Measurements from ENCODE around the gene NABP2.

Gene NABP2

DNA sequence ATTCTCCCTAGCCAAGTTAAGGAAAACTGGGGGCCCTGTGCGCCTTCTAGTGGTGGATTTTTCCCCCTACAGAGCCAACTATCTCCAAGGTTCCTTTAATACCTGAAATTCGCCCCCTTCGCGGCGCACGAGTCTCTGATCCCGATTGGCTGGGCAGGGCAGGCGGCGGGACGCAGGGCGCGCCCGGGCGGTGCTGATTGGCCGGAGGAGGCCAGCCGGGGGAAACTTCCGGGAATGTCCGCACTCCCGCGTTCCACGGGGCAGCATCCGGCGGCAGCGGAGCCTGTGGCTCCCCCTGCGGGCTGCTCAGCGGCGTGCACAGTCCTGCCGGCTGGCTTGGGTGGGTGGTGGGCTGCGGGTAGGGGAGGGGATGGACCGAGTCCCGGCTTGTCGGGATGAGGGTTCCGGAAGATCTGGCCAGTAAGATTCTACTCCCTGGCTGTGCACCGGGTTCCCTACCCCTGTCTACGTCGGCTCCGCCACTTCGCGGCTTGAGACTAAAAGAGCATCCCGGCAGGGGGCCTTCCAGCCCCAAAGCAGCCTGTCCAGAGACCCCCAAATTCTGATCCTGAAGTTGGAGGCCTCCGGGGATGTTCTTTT, at the start of gene NABP2:
NABP2 (plus strand) TSS at position 241 of the 600 bp plus-strand sequence. CDS start 515 bp downstream, outside the sequence.
- TF ChIP-seq, protein P1, sequence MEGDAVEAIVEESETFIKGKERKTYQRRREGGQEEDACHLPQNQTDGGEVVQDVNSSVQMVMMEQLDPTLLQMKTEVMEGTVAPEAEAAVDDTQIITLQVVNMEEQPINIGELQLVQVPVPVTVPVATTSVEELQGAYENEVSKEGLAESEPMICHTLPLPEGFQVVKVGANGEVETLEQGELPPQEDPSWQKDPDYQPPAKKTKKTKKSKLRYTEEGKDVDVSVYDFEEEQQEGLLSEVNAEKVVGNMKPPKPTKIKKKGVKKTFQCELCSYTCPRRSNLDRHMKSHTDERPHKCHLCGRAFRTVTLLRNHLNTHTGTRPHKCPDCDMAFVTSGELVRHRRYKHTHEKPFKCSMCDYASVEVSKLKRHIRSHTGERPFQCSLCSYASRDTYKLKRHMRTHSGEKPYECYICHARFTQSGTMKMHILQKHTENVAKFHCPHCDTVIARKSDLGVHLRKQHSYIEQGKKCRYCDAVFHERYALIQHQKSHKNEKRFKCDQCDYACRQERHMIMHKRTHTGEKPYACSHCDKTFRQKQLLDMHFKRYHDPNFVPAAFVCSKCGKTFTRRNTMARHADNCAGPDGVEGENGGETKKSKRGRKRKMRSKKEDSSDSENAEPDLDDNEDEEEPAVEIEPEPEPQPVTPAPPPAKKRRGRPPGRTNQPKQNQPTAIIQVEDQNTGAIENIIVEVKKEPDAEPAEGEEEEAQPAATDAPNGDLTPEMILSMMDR (IDR thresholded peaks at IDR 0.05), result peak; percentile 96; the same call in 1 of the 2 replicates

DNA sequence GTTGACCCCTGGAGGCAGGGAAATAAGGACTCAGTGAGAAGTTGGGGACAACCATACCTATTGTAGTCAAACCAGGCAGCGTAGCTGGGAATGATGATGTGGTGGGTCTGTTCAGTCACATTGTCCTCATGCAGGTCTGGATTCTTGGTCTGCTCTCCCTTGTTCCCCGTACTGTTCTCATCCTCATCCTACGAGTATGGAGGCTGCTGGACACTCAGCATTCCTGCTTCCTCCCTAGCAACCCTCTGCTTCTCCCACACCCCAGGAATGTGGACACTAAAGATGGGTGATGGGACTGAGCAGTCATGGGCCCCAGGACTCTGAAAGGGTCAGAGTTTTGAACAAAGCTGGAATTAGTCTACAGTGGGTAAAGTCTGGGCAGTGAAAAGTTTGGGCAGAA, 45.8 kb upstream of the NABP2 start:
- TF ChIP-seq, protein P1 (IDR thresholded peaks at IDR 0.05), result no peak

DNA sequence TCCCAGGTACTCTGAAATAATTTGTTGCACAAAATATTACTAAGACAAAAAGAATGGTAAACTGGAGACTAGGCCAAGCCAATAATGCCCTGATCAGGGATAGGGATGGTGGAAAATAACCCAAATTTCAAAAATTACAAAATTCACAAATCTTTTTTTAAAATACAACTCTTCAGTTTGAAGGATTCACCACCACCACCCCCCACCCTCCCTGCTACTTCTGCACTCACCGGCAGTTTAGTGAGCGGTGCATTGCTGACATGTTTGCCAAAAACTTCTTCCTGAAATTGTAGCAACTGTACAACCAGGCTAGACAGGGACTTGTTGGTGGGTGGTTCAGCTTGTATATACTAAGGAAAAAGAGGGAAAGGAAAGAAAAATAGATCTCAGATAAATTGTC, 37.2 kb upstream of the NABP2 start:
- TF ChIP-seq, protein P1 (IDR thresholded peaks at IDR 0.05), result no peak

DNA sequence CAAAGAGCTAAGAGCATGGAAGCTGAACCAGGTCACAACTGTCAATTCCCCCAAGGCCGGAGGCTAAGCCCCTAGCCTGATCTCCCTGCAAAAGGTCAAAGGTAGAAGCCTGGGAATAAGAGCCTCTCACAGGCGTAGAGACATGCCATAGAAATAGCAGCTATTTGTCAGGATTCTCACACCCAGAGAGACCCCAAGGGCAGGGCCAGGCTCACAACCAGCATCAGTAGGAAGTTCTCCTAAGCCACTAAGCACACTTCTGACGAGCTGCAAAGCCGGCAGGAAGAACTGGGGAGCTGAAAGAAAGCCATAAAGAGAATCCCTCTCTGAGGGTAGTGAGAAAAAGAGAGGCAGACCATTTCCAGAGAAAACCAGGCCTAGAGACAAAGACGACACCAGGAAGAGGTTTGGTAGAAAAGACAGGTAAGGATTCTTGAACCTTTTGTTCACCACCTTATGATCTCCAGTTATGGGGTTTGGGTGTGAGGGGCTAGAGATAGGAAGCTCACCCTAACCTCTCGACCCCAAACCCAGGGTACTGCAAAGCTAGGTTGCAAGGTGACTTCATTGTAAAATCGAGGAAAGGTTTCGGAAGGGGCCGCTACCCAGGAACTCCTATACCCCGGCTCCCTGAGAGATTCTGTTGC, 35.9 kb upstream of the NABP2 start:
- TF ChIP-seq, protein P1 (IDR thresholded peaks at IDR 0.05), result no peak

DNA sequence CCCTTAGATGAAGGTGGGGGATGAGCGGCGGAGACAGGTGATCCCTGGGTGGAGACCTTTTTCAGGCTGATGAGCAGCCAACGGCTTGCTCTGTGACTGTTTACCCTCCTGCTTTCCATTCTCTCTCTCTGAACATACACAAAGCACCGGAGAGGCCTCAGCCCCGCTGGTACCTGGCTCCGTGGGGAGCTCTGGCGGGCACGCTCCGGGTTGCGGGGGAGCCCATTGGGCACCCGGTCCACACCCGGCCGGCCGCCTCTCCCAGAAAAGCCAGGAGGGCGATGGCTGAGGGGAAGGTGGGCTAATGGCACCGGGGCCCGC, 35.4 kb upstream of the NABP2 start:
- TF ChIP-seq, protein P1 (IDR thresholded peaks at IDR 0.05), result no peak

DNA sequence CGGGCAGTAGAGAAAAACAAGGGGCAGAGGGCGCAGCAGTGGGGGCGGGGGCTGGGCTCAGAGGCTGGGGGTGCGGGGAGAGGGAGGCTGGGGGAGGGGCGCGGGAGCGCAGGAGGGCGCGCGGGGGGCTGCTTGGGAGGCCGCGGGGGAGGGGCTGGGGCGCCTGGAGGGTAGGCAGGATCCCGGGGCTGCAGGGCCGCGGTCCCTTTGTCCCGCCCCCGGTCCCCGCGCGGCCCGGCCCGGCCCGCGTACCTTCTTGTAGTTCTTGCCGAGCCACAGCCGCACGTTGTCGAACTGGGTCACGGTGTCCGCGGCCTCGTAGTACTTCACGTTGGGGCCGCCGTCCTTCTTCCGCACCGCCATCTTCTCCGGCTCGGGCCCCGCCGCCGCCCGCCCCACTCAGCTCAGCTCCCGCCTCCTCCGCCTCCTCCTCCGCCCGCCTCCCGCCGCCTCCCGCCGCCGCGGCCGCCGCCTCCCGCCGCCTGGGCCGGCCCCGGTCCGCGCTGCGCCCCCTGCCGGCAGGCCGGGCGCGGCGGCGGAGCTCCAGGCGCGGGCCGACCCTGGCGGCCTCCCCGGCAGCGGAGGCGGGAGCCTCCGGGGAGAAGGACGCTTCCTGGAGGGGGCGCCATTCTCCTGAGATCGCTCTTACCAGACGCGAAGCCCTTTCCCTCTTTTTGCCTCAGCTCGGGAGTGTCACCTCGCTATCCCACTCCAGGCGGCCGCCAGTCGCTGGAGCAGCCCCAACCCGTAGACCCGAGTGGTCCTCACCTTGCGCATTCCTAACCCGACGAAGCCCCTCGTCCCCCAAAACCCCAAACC, 34.8 kb upstream of the NABP2 start, which contains the start of gene SMARCC2:
SMARCC2 (minus strand) TSS at position 385 of the 819 bp plus-strand sequence; CDS start at position 363, 22 bp downstream.
- TF ChIP-seq, protein P1 (IDR thresholded peaks at IDR 0.05), result peak; percentile 99

DNA sequence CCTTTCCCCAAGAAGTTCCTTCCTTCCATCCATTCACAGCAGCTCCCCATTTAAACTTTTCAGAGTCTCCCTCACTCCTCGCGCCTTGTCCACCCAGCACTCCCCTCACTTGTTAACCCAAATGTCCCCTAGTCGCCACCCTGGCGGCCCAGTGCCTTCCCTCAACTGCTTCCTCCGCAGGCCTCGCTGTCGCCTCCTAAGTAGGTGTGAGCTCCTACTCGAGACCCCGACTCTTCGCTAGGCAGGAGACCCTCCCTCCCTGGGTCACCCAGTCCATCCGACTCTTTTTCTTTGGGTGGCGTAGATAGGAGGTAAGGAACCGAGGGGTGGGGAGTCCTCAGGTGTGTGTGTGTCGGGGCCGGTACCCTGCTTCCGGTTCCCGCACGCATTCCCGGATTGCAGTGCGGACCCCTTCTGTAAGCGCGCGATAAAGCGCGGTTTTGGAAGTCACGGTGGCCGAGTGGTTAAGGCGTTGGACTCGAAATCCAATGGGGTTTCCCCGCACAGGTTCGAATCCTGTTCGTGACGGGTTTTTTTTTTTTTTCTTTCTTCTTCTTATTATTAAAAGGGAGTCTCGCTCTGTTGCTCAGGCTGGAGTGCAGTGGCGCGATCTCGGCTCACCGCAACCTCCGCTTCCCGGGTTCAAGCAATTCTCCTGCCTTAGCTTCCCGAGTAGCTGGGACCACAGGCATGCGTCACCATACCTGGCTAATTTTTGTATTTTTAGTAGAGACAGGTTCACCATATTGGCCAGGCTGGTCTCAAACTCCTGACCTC, 34.0 kb upstream of the NABP2 start:
- TF ChIP-seq, protein P1 (IDR thresholded peaks at IDR 0.05), result no peak
